CD4-positive, alpha-beta T cell treated with Interleukin-6 for 4 hours (primary cell): ENCODE measurements around the gene SAXO1.
"Not testable (repeated sequence)": the region's sequence is repeated elsewhere in the genome, so short reads cannot be mapped to it uniquely, and the experiment has no call there.

Source experiments
- DNase-seq: peaks from one replicate; pipeline ENCODE4 v3.0.0-alpha.2; 2020; ENCODE audit warnings: mixed read lengths

Gene SAXO1

GRCh38 chr9:18951936-18952335 lies 81.1 kb downstream of the SAXO1 start:
- no peak for DNase-seq

GRCh38 chr9:18947892-18948339 lies 85.1 kb downstream of the SAXO1 start:
- DNase-seq = no peak

GRCh38 chr9:18942801-18943200 lies 90.2 kb downstream of the SAXO1 start:
- no peak for DNase-seq

GRCh38 chr9:18941060-18941740 lies 91.8 kb downstream of the SAXO1 start:
- no peak for DNase-seq

- DNase-seq = no peak
Observed at GRCh38 chr9:18939943-18940342, 93.1 kb downstream of the SAXO1 start.

GRCh38 chr9:18936094-18936871 lies 96.7 kb downstream of the SAXO1 start:
- DNase-seq = no peak

- no peak for DNase-seq
Observed at GRCh38 chr9:18935541-18935940, 97.5 kb downstream of the SAXO1 start.

- not testable (repeated sequence) for DNase-seq
Observed at GRCh38 chr9:18930611-18931010, 102.4 kb downstream of the SAXO1 start.

- no peak for DNase-seq
Observed at GRCh38 chr9:18928711-18929110, 104.3 kb downstream of the SAXO1 start.

GRCh38 chr9:18926513-18926912 lies 106.5 kb downstream of the SAXO1 start:
- DNase-seq = no peak

GRCh38 chr9:18925880-18926279 lies 107.1 kb downstream of the SAXO1 start:
- no peak for DNase-seq

- DNase-seq = no peak
Observed at GRCh38 chr9:18923671-18924430, 109.2 kb downstream of the SAXO1 start.

- no peak for DNase-seq
Observed at GRCh38 chr9:18923167-18923566, 109.8 kb downstream of the SAXO1 start.

GRCh38 chr9:18922161-18922885 lies 110.7 kb downstream of the SAXO1 start:
- no peak for DNase-seq

GRCh38 chr9:18921366-18922075 lies 111.5 kb downstream of the SAXO1 start:
- no peak for DNase-seq

- DNase-seq = no peak
Observed at GRCh38 chr9:18920141-18921084, 112.6 kb downstream of the SAXO1 start.

GRCh38 chr9:18911714-18912342 lies 121.2 kb downstream of the SAXO1 start:
- DNase-seq = no peak

GRCh38 chr9:18910916-18911315 lies 122.1 kb downstream of the SAXO1 start:
- no peak for DNase-seq

GRCh38 chr9:18910435-18910834 lies 122.6 kb downstream of the SAXO1 start:
- DNase-seq = no peak
